ENCODE data around the gene RARS1.

The RARS1 gene
- 55.5 to 59.8 reads per million in 2 donors for total RNA-seq

DNA sequence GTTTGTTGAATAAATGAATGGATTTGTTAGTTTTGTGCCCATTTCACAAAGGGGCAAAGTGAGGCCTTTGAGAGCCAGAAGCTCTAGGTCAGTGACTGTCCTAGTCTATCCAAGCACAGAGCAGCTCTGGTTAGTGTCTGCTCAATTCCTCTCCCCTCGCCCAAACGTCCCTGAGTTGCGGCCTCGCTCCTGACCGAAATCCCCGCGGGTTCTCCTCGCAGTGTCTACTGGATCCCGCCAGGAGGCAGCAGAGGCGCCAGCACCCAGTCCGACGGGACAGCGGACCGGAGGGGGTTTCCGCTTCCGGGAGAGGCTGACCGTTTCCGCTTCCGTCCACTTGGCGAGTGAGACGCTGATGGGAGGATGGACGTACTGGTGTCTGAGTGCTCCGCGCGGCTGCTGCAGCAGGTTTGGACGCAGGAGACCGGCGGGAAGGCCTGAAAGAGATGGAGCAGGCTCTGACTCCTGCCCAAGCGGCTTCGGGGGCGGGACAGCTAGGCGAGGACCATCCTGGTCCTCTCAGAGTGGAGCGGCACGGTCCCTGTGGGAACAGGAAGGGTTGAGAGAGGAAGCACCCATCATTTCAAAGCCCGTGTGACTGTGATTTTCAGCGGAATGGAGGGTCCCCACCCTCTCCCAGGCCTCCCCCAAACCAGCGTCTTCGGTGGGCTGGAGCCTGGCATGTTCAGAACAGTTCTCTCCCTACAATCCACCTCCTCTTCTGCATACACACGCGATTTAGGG is at the start of gene RARS1:
Gene RARS1, plus strand, starts transcription at position 336 of the 744 bp plus-strand sequence. Its CDS starts 28 bp downstream, at position 364.
- DNase-seq = peak; percentile 67 to 93 (median 79)

DNA sequence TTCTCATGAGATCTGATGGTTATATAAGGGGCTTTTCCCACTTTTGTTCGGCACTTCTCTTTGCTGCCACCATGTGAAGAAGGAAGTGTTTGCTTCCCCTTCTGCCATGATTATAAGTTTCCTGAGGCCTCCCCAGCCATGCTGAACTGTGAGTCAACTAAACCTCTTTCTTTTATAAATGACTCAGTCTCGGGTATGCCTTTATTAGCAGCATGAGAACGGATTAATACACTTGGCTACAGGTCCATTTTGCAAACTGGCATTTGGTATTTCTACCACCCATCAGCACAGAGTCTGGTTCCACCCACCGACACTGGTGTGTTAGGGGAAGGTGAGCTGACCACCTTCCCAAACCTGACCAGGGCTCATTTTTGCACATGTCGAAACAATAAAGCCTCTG is 47.9 kb upstream of the RARS1 start:
- no peak for DNase-seq

DNA sequence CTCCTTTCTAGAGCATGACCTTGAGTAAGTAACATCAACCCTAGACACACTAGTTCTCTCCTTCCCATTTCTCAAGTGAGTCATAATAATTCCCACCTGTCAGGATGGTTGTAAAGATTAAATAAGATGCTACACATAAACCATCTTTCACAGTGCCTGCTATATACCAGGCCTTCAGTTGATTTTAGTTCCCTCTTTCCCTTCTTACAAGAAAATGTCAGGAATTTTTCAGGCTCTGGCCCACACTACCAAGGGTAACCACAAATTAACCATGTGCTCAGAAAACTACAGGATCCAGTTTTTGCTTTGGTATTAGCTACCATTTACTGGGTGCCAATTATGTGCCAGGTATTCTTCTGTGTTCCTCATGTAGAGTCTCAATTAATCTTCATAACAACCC is 42.7 kb upstream of the RARS1 start:
- no peak for DNase-seq

DNA sequence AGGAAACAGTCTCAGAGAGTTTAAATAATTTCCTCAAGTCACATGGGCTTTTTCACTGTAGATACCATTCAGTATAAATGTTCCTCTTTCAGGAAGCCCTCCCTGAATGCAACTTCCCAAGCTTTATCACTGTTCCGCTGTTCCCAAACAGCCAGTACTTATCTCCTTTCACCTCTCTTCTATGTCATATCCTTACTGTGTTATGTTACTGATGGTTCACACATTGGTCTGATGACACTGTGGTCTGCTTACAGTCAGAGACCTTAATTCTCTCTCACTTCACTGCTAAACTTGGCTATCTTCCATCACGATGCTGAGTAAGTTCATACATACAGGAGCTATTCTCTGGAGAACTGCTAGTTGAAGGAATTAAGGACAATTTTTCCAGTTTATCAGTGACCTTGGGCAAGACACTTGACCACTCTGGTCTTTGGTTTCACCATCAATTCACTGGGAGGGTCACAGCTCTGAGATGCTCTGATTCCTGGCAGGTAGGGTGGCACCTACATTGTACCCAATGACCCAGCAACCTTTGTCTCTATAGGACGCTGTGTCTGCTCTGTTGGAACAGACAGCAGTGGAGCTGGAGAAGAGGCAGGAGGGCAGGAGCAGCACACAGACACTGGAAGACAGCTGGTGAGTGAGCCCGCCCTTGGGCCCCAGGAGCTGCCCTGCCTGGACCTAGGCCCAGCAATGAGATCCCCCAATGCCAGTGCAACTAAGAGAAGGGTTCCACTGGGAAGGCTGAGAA is 42.1 kb upstream of the RARS1 start:
- DNase-seq = no peak

DNA sequence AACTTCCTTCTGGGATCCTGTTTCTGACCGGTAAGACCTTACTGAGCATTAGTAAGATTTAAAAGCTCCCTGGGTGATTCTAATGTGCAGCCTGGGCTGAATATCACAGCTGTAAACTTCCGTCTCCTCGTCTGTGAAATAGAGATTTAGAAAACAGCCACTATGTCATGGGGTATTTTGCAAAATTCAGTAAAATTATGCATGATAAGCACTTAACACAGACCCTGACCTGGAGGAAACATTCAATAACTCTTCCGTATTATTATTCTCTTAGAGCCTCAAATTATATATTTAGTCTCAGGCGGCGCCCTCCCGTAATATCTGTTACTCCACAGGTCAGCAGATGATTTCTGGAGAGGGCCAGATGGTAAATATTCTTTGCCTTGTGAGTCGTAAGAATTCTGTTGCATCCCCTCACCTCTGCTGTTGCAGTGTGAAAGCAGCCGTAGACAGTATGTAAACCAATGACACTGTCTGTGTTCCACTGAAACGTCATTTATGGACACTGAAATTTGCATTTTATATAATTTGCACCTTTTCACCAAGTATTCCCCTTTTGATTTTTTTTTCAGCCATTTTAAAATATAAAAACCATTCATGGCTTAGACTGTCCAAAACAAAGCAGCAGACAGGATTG is 39.2 kb upstream of the RARS1 start:
- DNase-seq = no peak

DNA sequence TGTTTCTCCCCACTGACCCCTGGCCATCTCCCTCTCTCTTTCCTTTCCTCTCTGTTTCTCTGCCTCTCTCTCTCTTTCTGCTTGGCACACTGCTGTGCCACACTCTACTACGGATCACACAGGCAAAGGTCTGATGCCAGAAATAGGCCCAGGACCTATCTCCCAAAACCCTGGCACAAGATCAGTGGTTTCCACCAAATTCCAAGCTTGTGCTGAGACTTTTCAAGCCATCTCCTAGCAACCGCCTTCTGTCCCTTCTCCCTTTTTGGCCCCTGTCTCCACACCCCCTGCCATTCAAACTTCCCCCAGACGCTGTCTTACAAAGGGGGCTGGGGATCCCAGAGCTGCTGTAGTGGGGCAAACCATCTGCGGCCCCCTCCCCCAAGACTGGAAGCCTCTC is 38.5 kb upstream of the RARS1 start:
- no peak for DNase-seq

DNA sequence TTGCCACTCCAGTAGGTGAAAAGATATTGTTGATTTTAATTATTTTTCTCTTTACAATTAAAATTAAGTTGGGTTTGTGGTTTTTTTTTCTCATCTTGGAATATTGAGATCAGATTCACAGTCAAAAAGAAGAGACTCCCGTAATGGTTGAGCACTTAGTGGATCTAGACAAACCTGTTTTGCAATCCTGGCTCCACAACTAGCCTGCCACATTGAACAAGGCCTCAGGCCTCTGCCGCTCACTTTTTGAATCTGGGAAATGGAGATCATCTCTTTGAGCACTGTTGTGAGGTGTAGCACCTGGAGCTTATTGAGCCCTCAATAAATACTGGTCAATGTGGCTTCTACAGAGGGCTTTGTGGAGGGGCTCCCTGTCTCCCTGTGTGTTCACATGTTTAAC is 37.1 kb upstream of the RARS1 start:
- no peak for DNase-seq

DNA sequence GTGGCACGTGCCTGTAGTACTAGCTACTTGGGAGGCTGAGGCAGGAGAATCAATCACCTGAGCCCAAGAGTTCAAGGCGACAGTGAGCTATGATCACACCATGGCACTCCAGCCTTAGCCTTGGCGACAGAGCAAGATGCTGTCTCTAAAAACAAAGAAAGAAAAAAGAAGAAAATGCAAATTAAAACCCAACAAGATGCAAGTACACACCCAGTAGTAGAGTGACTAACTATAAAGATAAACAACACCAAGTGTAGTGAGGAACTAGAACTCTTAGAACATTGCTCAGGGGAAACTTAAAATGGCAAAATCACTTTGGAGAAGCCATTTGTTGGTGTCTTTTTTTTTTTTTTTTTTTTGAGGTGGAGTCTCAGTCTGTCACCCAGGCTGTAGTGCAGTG is 34.7 kb upstream of the RARS1 start:
- no peak for DNase-seq

DNA sequence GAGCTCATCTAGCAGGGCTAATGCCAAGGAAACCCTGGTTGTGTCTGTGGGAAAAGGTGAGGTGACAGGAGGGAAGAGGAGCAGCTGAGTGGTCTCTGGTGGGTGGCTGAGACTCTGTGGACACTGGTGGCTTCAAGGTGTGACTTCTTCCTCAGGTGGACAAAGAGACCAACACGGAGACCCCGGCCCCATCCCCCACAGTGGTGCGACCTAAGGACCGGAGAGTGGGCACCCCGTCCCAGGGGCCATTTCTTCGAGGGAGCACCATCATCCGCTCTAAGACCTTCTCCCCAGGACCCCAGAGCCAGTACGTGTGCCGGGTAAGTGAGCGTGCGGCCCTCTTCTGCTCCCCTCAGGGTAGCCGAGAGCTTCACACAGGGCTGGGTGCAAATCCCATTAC is 31.1 kb upstream of the RARS1 start:
- no peak for DNase-seq

DNA sequence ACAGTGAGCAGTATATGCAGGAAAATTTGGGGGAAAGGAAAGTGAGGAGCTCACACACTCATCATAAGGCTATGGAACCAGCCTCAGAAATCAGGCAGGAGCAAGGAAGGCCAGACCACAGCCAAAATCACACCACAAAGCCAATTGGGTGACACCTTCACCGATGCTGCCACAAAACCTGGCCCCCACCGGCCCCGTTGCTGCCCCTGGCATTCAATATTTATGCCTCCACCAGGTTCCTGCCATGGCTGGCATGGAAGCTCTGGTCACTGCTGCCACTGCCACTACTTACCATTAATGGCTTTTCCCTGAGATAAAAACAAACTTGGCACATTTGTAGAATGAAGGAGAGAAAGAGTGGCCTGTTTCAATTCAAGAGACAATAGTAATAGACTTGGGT is 28.7 kb upstream of the RARS1 start:
- DNase-seq = no peak

DNA sequence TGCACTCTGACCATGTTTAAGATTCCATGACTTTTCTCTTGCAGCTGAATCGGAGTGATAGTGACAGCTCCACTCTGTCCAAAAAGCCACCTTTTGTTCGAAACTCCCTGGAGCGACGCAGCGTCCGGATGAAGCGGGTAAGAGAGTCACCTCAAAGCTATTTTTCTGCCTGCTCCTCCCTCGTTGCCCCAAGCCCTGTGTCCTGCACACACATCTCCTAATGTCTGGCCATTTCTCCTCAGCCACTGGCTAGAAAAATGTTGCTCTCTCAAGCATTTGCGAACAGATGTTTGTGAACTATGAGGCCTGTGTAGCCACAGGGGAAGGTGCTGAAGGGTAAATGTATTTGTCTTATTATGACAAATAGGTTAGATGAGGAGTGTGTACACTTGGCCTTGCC is 25.7 kb upstream of the RARS1 start:
- no peak for DNase-seq

DNA sequence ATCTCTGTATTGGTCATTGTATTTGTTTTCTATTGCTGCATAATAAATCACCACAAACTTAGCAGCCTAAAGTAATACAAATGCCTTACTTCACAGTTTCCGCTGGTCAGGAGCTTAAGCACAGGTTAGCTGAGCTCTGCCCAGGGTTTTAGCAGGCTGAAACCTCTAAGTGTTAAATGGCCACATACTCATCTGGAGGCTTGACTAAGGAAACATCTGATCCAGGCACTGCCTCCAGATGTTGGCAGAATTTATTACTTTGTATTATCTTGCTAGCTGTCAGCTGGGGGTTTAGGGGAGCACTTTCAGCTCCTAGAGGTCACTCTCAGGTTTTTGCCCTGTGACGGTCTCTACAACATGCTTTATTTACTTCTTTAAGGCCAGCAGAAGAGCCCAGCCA is 23.2 kb upstream of the RARS1 start:
- DNase-seq = no peak

DNA sequence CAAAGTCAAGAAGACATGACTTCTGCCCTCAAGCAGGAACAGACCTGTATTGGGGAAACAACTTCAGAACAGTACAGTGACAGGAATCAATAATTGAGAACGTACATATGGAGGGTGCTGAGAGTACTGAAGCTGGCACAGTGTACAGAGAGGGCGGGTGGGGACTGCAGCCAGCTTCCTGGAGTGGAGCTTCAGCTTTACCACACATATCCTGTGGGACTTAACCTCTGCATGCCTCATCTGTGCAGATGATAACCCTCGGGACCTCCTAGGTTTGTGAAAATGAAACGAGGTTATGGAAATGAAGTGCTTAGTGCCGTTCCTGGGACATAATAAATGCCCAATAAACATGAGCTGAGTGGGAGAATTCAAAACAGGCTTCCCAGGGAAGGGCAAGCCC is 22.1 kb upstream of the RARS1 start:
- DNase-seq = no peak

DNA sequence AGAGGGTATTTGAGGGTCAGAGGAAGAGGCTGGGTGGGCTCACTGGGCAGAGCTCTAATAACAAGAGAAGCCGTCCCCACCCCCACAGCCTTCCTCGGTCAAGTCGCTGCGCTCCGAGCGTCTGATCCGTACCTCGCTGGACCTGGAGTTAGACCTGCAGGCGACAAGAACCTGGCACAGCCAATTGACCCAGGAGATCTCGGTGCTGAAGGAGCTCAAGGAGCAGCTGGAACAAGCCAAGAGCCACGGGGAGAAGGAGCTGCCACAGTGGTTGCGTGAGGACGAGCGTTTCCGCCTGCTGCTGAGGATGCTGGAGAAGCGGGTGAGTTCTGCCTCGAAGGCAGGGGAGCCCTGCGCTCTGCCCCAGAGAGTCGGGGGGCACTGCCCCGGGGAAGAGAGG is 21.6 kb upstream of the RARS1 start:
- DNase-seq = no peak

DNA sequence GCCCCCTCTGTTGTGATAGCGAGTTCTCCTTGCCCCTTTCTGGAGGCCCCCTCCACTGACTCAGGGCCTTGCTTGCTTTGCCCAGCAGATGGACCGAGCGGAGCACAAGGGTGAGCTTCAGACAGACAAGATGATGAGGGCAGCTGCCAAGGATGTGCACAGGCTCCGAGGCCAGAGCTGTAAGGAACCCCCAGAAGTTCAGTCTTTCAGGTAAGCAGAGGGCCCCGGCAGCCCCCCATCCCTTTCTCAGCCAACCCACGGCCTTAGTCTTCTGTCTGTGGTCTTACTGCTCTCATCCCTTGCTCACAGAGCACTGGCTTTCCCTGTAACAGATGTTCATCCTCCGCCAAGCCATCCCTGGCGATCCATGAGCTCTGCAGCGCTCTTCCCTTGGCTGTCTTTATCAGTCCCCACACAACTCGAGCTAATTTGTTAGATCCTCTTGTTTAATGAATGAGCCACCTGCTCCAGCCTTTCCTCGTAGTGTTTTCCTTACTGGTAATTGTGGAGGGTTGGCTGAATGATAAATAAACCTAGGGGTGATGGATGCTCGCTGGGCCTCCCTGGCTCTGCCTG is 18.4 kb upstream of the RARS1 start:
- no peak for DNase-seq

DNA sequence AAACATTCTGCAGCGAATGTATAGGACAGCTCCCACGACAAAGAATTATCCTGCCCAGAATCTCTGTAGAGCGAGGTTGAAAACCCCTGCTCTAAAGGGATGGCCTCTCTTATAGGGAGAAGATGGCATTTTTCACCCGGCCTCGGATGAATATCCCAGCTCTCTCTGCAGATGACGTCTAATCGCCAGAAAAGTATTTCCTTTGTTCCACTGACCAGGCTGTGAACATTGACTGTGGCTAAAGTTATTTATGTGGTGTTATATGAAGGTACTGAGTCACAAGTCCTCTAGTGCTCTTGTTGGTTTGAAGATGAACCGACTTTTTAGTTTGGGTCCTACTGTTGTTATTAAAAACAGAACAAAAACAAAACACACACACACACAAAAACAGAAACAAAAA is 17.4 kb upstream of the RARS1 start:
- no peak for DNase-seq

DNA sequence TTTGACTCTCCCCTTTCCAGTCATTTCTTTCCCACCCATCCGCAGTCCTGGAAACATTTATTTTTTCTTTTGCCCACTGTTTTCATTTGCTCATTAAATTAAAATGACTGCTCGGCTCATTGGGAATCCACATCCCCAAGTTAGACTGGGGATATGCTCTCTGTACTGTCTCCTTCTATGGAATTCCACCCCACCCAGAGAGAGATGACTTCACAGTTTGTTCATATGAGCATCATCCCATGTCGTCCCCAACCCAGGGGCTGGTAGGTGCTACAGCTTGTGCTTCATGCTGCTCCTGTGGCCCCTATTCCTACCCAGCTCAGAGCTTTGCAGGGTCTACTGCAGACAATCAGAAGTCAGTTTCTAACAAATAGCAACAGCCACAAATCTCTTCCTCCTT is 16.5 kb upstream of the RARS1 start:
- no peak for DNase-seq

DNA sequence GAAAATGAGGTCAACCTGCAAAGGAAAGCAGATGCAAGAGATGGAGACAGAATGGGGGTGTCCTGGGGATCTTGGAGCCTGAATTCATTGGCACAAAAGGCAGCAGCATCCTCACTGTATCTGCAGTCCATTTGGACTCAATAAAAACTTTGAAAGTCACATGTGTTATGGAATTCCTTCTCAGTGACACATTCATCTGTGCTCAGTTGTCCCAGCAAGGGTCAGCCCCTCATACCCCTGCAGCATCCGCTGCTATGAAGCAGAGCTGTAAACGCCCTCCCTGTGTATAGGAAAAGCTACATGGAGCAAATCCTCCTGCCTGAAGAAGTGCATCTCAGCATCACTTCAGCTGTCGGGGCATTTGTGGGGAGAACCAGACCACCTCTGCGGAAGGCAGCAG is 14.5 kb upstream of the RARS1 start:
- DNase-seq = no peak

DNA sequence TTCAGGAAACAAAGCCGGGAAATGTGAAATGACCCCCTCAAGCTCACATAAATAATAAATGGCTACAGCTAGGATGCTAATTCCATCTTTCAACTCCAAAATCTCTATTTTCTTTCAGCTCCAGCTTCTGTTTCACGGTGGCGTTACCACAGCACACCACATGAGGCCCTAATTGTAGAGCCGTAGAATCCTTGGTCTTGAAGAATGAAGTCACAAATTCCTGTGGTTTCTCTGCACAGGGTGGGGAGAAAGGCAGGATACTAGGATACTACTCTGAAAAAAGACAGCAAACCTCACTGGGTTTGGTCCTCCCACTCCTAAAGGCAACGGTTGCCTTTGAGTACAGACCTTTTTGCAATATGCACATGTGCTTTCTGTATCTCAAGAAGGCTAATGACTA is 13.9 kb upstream of the RARS1 start:
- DNase-seq = no peak

DNA sequence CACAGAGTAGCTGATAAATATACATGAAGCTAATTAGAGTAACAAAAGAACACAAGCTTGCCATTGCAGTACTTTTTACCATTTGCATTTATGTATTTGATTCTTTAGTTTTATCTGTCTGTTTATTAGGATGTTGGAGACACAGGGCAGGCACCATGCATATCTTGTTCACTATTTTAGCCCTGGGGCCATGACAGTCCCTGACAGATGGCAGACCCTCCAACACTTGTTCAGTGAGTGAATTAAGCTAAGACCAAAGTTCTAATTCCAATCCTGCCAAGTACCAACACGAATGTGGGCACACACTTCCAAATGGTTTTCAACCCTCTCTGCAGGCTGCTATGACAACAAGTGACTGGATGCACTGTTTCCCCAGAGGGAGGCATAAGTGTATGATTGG is 12.0 kb upstream of the RARS1 start:
- DNase-seq = no peak

DNA sequence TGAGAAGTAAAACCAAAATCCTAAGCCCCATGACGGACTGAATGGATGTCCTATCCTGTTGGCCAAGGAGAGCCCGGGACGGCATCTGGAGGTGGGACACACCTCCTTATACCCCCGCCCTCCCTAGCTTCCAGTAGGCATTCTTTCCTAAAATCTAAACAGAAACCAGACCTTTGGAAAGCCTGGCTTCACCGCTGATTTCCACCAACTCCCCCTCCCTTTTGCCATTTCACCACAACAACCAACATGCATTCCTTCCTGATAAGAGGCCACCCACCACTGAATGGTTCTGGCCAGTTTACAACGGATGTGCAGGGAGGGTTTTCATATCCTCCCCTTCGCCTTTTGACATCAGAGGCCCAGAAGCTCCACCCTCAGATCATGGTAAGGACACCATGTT is 9.2 kb upstream of the RARS1 start:
- no peak for DNase-seq

DNA sequence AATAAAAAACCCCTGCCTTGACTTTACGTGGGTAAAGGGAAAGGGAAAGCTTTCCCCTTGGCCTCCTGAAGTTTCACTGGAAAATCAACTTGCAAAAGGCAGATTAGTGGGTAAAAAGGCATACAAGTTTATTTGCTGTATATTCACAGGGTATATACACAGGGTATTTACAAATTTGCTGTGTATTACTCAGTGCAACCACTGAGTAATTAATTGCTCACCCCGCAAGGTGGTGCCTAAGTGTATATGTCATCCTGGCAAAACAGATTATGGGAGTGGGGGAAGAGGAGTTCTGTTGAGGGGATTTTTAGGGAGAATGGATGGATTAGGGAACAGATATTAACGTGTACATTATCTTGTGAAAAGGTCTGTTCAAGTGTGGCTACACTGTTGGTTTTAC is 7.1 kb upstream of the RARS1 start:
- no peak for DNase-seq

DNA sequence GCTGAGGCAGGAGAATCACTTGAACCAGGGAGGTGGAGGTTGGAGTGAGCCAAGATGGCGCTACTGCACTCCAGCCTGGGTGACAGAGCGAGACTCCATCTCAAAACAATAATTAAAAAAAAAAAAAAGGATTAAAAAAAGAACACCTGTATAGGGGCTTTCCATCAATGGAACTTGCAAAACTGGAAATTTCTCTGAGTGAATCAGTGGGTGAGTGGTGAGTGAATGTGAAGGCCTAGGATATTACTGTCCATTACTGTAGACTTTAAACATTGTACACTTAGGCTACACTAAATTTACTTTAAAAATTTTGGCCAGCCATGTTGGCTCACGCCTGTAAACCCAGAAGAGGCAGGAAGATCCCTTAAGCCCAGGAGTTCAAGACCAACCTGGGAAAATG is 5.7 kb upstream of the RARS1 start:
- no peak for DNase-seq

DNA sequence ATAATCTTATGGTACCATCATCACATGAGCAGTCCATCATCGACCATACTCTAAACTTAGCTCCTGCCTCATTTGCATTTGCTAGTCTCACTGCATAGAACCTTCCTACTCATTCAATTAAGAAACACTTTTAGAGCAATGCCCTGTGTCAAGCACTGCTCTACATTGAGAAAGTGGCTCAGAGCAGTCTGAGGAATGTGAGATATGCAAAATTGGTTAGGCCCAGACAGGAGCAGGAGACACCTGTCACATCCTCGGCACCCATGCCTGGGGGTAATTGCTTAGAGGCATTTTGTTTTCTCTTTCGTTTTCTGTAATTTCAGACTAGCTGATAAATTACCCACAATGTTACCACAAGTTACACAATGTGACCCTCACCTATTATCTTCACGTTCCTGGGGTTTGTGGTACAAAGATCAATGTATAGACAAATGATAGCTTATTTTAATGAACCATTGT is 4.9 kb upstream of the RARS1 start:
- DNase-seq = peak in 1 of 5 experiments; percentile 56
